Breast epithelium (tissue), 4 donors: ENCODE measurements around the gene EGFL6. TPM values are rescaled to one million over a fixed set of nuclear protein-coding genes. Genes with fewer than 3 reads are reported as not detected.

Experiments
- DNase-seq, 2 donors: peaks; one replicate each; pipeline ENCODE4 v3.0.0-alpha.2; 2019; ENCODE audit warnings: low spot score in 2 of 2
- H3K27ac ChIP-seq, 2 donors: fragments of 200-600 bp; sonication (generic) in 1 of 2; one replicate each; pipeline ENCODE4 v1.5.1; 2016 to 2019; ENCODE audit warnings: mild to moderate bottlenecking in 1 of 2
- H3K27me3 ChIP-seq, 2 donors: fragments of 200-600 bp; sonication (generic) in 1 of 2; one replicate each; pipeline versions ENCODE4 v1.5.1 to v1.6.0; 2017 to 2019; ENCODE audit warnings: control low read depth in 1 of 2, mild to moderate bottlenecking in 1 of 2
- H3K36me3 ChIP-seq: fragments of 200-600 bp; one replicate; pipeline ENCODE4 v1.5.1; 2019
- H3K4me1 ChIP-seq, 2 donors: fragments of 200-600 bp; sonication (generic); one replicate each; pipeline ENCODE4 v1.5.1; 2016 to 2019; ENCODE audit warnings: control low read depth in 1 of 2
- H3K4me3 ChIP-seq, 3 donors: fragments of 200-600 bp; sonication (generic); 1 replicate in 2 of 3; 2 replicates in 1 of 3; pipeline ENCODE4 v1.5.1; 2016 to 2019; ENCODE audit warnings: mild to moderate bottlenecking in 3 of 3, moderate library complexity in 2 of 3
- H3K9me3 ChIP-seq, 2 donors: fragments of 200-600 bp; sonication (generic) in 1 of 2; one replicate each; pipeline ENCODE4 v1.5.1; 2016 to 2019; ENCODE audit warnings: control low read depth in 1 of 2
- POLR2A ChIP-seq: fragments of 450-650 bp; IDR thresholded peaks from one replicate; pipeline ENCODE4 v1.6.1; 2016; ENCODE audit warnings: antibody characterized with exemption, mild to moderate bottlenecking, moderate library complexity
- POLR2AphosphoS5 ChIP-seq, 3 donors: sonication (generic); formaldehyde crosslinking; IDR thresholded peaks; one replicate each; pipeline ENCODE4 v1.6.1; 2017; ENCODE audit warnings: antibody characterized with exemption in 3 of 3
- intact Hi-C: fragments of 100-400 bp; cut with DNase I; formaldehyde crosslinking; loops from one replicate; pipeline ENCODE4 v1.15.1; 2023; ENCODE audit warnings: low total_unique reads
- total RNA-seq, 3 donors: library from RNA; depleted of rRNA; stranded (reverse); fragments of >200 nt; gene quantifications; one replicate each; pipeline ENCODE4 v1.1.0, GENCODE V29; 2016
- TF ChIP-seq, protein P1 (sequence below), 3 donors: fragments of 450-650 bp; IDR thresholded peaks; one replicate each; pipeline ENCODE4 v1.5.1; 2016 to 2017; ENCODE audit warnings: antibody characterized with exemption in 3 of 3, mild to moderate bottlenecking in 3 of 3, moderate library complexity in 3 of 3

EGFL6 gene
- total RNA-seq, 3 donors from 2014 or later = 0.59 to 11.8 (median 0.98) TPM

DNA sequence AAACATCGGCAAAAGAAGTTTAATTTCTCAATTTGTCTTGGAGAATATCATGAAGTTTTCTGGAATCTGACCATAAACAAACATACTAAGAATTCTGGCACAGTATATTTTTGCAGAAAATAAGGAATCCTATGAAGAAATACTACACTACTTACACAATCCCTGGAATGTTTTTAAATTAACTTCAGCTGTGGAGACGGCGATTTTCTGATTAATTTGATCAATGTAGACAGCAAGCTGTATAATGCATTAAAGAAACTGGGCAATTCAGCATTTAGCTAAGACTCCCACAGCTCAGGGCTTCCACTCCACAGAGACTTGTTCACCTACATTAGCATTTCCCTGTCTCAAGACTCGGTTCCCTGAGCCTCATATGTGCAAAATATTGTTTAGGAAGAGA, 12.2 kb downstream of the EGFL6 start:
- H3K27me3 ChIP-seq = peaks cover 0 to 33% of the 10 kb centered on the region in 2 donors
- intact Hi-C loops = no loop called here
- H3K4me3 ChIP-seq = no peak overlapping the region
- no peaks in the 10 kb centered on the region for H3K9me3 ChIP-seq
- no peak for DNase-seq
- no peaks in the 10 kb centered on the region for H3K36me3 ChIP-seq
- no peaks in the 10 kb centered on the region for H3K4me1 ChIP-seq
- H3K27ac ChIP-seq = no peak overlapping the region
- TF ChIP-seq, protein P1, sequence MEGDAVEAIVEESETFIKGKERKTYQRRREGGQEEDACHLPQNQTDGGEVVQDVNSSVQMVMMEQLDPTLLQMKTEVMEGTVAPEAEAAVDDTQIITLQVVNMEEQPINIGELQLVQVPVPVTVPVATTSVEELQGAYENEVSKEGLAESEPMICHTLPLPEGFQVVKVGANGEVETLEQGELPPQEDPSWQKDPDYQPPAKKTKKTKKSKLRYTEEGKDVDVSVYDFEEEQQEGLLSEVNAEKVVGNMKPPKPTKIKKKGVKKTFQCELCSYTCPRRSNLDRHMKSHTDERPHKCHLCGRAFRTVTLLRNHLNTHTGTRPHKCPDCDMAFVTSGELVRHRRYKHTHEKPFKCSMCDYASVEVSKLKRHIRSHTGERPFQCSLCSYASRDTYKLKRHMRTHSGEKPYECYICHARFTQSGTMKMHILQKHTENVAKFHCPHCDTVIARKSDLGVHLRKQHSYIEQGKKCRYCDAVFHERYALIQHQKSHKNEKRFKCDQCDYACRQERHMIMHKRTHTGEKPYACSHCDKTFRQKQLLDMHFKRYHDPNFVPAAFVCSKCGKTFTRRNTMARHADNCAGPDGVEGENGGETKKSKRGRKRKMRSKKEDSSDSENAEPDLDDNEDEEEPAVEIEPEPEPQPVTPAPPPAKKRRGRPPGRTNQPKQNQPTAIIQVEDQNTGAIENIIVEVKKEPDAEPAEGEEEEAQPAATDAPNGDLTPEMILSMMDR (IDR thresholded peaks at IDR 0.05) = no peak
- TF ChIP-seq POLR2A = no peak
- TF ChIP-seq POLR2AphosphoS5 (IDR thresholded peaks at IDR 0.05) = no peak

DNA sequence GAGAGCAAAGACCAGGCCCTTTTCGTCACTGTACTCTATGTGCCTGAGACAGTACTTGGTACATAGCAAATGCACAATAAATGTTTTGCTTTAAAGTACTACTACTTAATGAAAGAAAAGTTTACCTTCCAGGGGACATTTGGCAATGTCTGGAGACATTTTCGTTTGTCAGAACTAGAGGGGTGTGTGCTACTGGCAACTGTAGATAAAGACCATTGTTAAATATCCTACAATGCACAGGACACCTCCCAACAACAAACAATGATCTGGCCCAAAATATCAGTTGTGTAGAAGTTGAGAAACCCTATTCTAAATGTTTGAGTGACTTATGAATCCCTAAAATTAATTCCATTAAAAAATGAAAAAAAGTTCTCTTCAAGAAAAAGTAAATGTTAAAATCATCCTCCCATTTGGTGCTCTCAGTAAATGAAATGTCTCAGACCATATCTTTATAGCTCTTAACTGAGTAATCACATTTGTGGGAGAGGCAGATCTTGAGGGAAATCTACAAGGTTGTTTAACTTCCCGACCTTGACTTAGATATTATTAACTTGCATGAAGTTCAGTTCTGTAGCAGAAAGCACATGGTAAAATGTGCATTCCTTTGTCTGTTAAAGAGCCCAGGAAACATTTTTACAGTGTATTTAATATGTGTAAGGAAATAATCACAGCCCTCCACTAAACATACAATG, 18.5 kb downstream of the EGFL6 start:
- intact Hi-C loops = no loop called here
- H3K4me1 ChIP-seq = no peaks in the 10 kb centered on the region
- TF ChIP-seq POLR2AphosphoS5 (IDR thresholded peaks at IDR 0.05) (no peak), POLR2A (no peak)
- TF ChIP-seq, protein P1 (IDR thresholded peaks at IDR 0.05) = no peak
- DNase-seq = no peak
- H3K9me3 ChIP-seq = no peaks in the 10 kb centered on the region
- H3K27me3 ChIP-seq = peaks cover 0 to 65% of the 10 kb centered on the region in 2 donors
- H3K36me3 ChIP-seq = no peaks in the 10 kb centered on the region
- no peak overlapping the region for H3K4me3 ChIP-seq
- no peak overlapping the region for H3K27ac ChIP-seq

DNA sequence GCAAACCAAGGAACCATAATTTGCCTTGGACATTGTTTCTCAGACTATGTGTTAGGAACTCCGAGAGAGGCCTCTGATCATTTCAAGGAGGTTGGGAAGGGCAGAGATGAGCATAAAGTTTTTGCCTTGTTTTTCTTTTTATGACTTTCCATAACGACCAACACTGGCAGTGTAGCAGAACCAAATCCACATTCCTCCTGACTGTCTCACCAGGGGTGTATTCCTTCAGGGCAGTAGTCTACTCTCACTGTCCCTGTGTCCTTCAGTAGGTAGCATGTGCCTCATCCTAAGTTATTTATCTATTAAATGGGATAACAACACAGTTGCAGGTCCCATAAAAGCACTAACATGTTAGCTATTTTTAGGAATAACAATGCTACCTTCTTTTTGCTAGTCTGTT, 20.8 kb downstream of the EGFL6 start:
- no peaks in the 10 kb centered on the region for H3K4me1 ChIP-seq
- peaks cover 0 to 65% of the 10 kb centered on the region in 2 donors for H3K27me3 ChIP-seq
- intact Hi-C loops = no loop called here
- TF ChIP-seq POLR2AphosphoS5 (IDR thresholded peaks at IDR 0.05) (no peak), POLR2A (no peak)
- TF ChIP-seq, protein P1 (IDR thresholded peaks at IDR 0.05) = no peak
- H3K4me3 ChIP-seq = no peak overlapping the region
- H3K27ac ChIP-seq = no peak overlapping the region
- no peak for DNase-seq
- H3K9me3 ChIP-seq = no peaks in the 10 kb centered on the region
- no peaks in the 10 kb centered on the region for H3K36me3 ChIP-seq

DNA sequence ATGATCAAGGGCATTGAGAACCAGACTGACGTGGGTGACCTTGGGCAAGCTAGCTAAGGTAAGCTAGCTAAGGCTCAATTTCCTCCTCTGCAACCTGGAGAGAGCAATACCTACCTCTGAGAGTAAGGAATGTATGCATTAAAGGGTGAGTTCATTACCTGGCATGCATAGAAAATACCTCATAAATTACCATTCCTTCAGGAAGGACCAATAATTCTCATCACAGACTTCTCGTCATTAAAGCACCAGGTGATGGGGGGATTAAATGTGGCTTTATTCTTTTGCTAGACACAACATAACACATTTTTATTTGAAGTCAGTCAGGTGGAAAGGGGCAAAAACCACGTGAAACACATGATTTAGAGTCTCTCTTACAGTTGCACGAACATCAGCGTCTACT, 21.5 kb downstream of the EGFL6 start:
- no peak for DNase-seq
- Histone ChIP-seq H3K4me3 (no peak overlapping the region), H3K36me3 (no peaks in the 10 kb centered on the region), H3K4me1 (no peaks in the 10 kb centered on the region), H3K9me3 (no peaks in the 10 kb centered on the region), H3K27me3 (peaks cover 0 to 66% of the 10 kb centered on the region in 2 donors), H3K27ac (no peak overlapping the region)
- TF ChIP-seq POLR2A = no peak
- intact Hi-C loops = no loop called here

DNA sequence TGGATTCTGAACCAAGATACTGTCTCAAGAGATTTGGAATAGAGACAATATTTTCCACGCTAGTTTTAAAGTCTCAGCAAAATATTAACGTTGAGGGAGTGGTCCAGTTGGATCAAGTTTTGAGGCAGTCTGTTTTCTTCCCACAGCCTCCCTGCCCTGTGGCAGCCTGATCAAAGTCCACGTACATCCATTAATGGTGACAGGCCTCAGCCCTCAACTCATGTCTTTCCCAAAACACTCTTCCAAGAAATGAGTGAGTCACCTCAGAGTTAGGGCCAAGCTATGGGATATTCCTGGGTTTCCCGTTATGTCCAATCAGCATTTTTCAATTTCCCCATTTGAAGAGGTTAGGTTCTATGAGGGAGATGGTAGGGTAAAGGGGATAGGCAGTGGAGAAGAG, 28.5 kb downstream of the EGFL6 start:
- H3K4me3 ChIP-seq = no peak overlapping the region
- H3K36me3 ChIP-seq = no peaks in the 10 kb centered on the region
- H3K4me1 ChIP-seq = no peaks in the 10 kb centered on the region
- H3K9me3 ChIP-seq = no peaks in the 10 kb centered on the region
- intact Hi-C loops = loop anchor here (5.0 kb wide), 1 partner anchor 1819 kb away; no protein-coding TSS in a partner anchor
- H3K27me3 ChIP-seq = peaks cover 0 to 64% of the 10 kb centered on the region in 2 donors
- TF ChIP-seq POLR2AphosphoS5 (IDR thresholded peaks at IDR 0.05) (no peak), POLR2A (no peak)
- TF ChIP-seq, protein P1 (IDR thresholded peaks at IDR 0.05) = no peak
- no peak for DNase-seq
- H3K27ac ChIP-seq = no peak overlapping the region
